GM19043 (cell line): ENCODE results near the gene TMEM163.

ENCODE experiments used
- ATAC-seq: cut with Tn5 transposase; IDR thresholded peaks from one replicate; pipeline ENCODE4 v1.9.1; 2021; ENCODE audit warnings: low read depth; ENCODE audit not compliant: unreplicated experiment

Gene TMEM163

GRCh38 chr2:134446383-134447017 lies 272.3 kb downstream of the TMEM163 start:
- ATAC-seq, result no peak

- no peak for ATAC-seq
Measured at GRCh38 chr2:134445985-134446382, 272.8 kb downstream of the TMEM163 start.

GRCh38 chr2:134445116-134445515 lies 273.7 kb downstream of the TMEM163 start:
- no peak for ATAC-seq

GRCh38 chr2:134443814-134444480 lies 274.9 kb downstream of the TMEM163 start:
- no peak for ATAC-seq

- no peak for ATAC-seq
Measured at GRCh38 chr2:134441153-134441863, 277.5 kb downstream of the TMEM163 start.

- no peak for ATAC-seq
Measured at GRCh38 chr2:134440336-134440909, 278.4 kb downstream of the TMEM163 start.

GRCh38 chr2:134438371-134438770 lies 280.4 kb downstream of the TMEM163 start:
- no peak for ATAC-seq

GRCh38 chr2:134436706-134437105 lies 282.1 kb downstream of the TMEM163 start:
- no peak for ATAC-seq

GRCh38 chr2:134435936-134436335 lies 282.9 kb downstream of the TMEM163 start:
- no peak for ATAC-seq

- ATAC-seq, result no peak
Measured at GRCh38 chr2:134435505-134435904, 283.3 kb downstream of the TMEM163 start.

- ATAC-seq, result no peak
Measured at GRCh38 chr2:134433979-134434378, 284.8 kb downstream of the TMEM163 start.

- no peak for ATAC-seq
Measured at GRCh38 chr2:134433469-134433868, 285.3 kb downstream of the TMEM163 start.

GRCh38 chr2:134432435-134432883 lies 286.3 kb downstream of the TMEM163 start:
- ATAC-seq, result no peak

GRCh38 chr2:134431838-134432434 lies 286.9 kb downstream of the TMEM163 start:
- ATAC-seq, result no peak

- no peak for ATAC-seq
Measured at GRCh38 chr2:134429886-134430285, 288.9 kb downstream of the TMEM163 start.

GRCh38 chr2:134426721-134427120 lies 292.1 kb downstream of the TMEM163 start:
- ATAC-seq, result no peak

- no peak for ATAC-seq
Measured at GRCh38 chr2:134425724-134426496, 292.9 kb downstream of the TMEM163 start.

GRCh38 chr2:134421556-134422328 lies 297.1 kb downstream of the TMEM163 start:
- ATAC-seq, result no peak

- ATAC-seq, result no peak
Measured at GRCh38 chr2:134420920-134421319, 297.9 kb downstream of the TMEM163 start.
